H9 (cell line): ENCODE measurements around the gene SYTL1. TPM values are rescaled to one million over a fixed set of nuclear protein-coding genes. Genes with fewer than 3 reads are reported as not detected.

Experiments used
- DNase-seq: peaks from one replicate; pipeline ENCODE4 v3.0.0-alpha.2; 2017
- H2AFZ ChIP-seq: one replicate; pipeline ENCODE4 v1.6.1; 2013; ENCODE audit warnings: mild to moderate bottlenecking, low read length, control low read depth, moderate library complexity
- H2AK5ac ChIP-seq: 2 replicates; pipeline ENCODE4 v1.6.1; 2013; ENCODE audit warnings: low read length, control low read depth, mixed read lengths; ENCODE audit not compliant: insufficient read length
- H2BK120ac ChIP-seq: one replicate; pipeline ENCODE4 v1.6.1; 2013; ENCODE audit warnings: low read depth, mild to moderate bottlenecking, low read length, control low read depth, inconsistent platforms; ENCODE audit not compliant: poor library complexity, severe bottlenecking
- H2BK12ac ChIP-seq: 2 replicates; pipeline ENCODE4 v1.6.1; 2013; ENCODE audit warnings: low read length, control low read depth, mixed read lengths, low read depth; ENCODE audit not compliant: insufficient read length
- H2BK15ac ChIP-seq: 2 replicates; pipeline ENCODE4 v1.6.1; 2013; ENCODE audit warnings: low read depth, low read length, control low read depth
- H2BK20ac ChIP-seq: one replicate; pipeline ENCODE4 v1.6.1; 2013; ENCODE audit warnings: low read depth, mild to moderate bottlenecking, low read length, control low read depth, inconsistent platforms; ENCODE audit not compliant: poor library complexity, severe bottlenecking
- H2BK5ac ChIP-seq: 2 replicates; pipeline ENCODE4 v1.6.1; 2013; ENCODE audit warnings: low read length, control low read depth, mixed read lengths; ENCODE audit not compliant: insufficient read length
- H3K14ac ChIP-seq: 2 replicates; pipeline ENCODE4 v1.6.1; 2013; ENCODE audit warnings: low read length, control low read depth; ENCODE audit not compliant: insufficient read depth
- H3K18ac ChIP-seq: 2 replicates; pipeline ENCODE4 v1.6.1; 2013; ENCODE audit warnings: low read depth, mild to moderate bottlenecking, mixed read lengths, low read length, control low read depth; ENCODE audit not compliant: insufficient read length
- H3K23ac ChIP-seq: 2 replicates; pipeline ENCODE4 v1.6.1; 2013; ENCODE audit warnings: low read length, control low read depth, mixed read lengths, low read depth; ENCODE audit not compliant: insufficient read length
- H3K23me2 ChIP-seq: 2 replicates; pipeline ENCODE4 v1.6.1; 2013; ENCODE audit warnings: low read depth, mild to moderate bottlenecking, mixed read lengths, low read length, control low read depth; ENCODE audit not compliant: insufficient read length, poor library complexity, severe bottlenecking
- H3K27ac ChIP-seq: 2 replicates; pipeline ENCODE4 v1.5.1; 2013; ENCODE audit warnings: low read length, control low read depth, mixed read lengths, low read depth; ENCODE audit not compliant: insufficient read length
- H3K27me3 ChIP-seq: 2 replicates; pipeline ENCODE4 v1.6.1; 2013; ENCODE audit warnings: low read length, control low read depth, inconsistent platforms; ENCODE audit not compliant: insufficient read depth
- H3K4ac ChIP-seq: 2 replicates; pipeline ENCODE4 v1.6.1; 2013; ENCODE audit warnings: low read depth, mild to moderate bottlenecking, control low read depth, inconsistent platforms, low read length, moderate library complexity
- H3K4me1 ChIP-seq: 2 replicates; pipeline ENCODE4 v1.6.1; 2013; ENCODE audit warnings: low read length, control low read depth, inconsistent platforms; ENCODE audit not compliant: insufficient read depth
- H3K4me2 ChIP-seq: 2 replicates; pipeline ENCODE4 v1.6.1; 2013; ENCODE audit warnings: low read length, control low read depth, mixed read lengths; ENCODE audit not compliant: insufficient read length, insufficient read depth
- H3K56ac ChIP-seq: 2 replicates; pipeline ENCODE4 v1.6.1; 2013; ENCODE audit warnings: low read depth, mild to moderate bottlenecking, mixed read lengths, low read length, control low read depth; ENCODE audit not compliant: insufficient read length
- H3K79me1 ChIP-seq: 2 replicates; pipeline ENCODE4 v1.6.1; 2013; ENCODE audit warnings: low read depth, mild to moderate bottlenecking, moderate library complexity, low read length, control low read depth, inconsistent platforms; ENCODE audit not compliant: insufficient read depth, poor library complexity, severe bottlenecking
- H3K79me2 ChIP-seq: 2 replicates; pipeline ENCODE4 v1.6.1; 2013; ENCODE audit warnings: low read length, control low read depth, inconsistent platforms; ENCODE audit not compliant: insufficient read depth
- H3K9ac ChIP-seq: 2 replicates; pipeline ENCODE4 v1.6.1; 2013; ENCODE audit warnings: low read length, control low read depth, mixed read lengths; ENCODE audit not compliant: insufficient read length; ENCODE audit errors: extremely low read depth
- H3K9me3 ChIP-seq: one replicate; pipeline ENCODE4 v1.6.1; 2013; ENCODE audit warnings: low read depth, low read length, inconsistent platforms; ENCODE audit not compliant: control insufficient read depth
- H3T11ph ChIP-seq: one replicate; pipeline ENCODE4 v1.6.1; 2013; ENCODE audit warnings: mild to moderate bottlenecking, low read length, control low read depth, inconsistent platforms
- H4K20me1 ChIP-seq: one replicate; pipeline ENCODE4 v1.6.1; 2013; ENCODE audit not compliant: control insufficient read depth, insufficient read length, insufficient read depth
- H4K5ac ChIP-seq: 2 replicates; pipeline ENCODE4 v1.6.1; 2013; ENCODE audit warnings: low read depth, mild to moderate bottlenecking, mixed read lengths, low read length, control low read depth; ENCODE audit not compliant: insufficient read length
- H4K8ac ChIP-seq: replicated peaks from 2 replicates; pipeline ENCODE4 v1.6.1; 2013; ENCODE audit warnings: low read length, control low read depth, mixed read lengths, low read depth; ENCODE audit not compliant: insufficient read length
- H4K91ac ChIP-seq: 2 replicates; pipeline ENCODE4 v1.6.1; 2013; ENCODE audit warnings: low read depth, mild to moderate bottlenecking, moderate library complexity, mixed read lengths, low read length, control low read depth; ENCODE audit not compliant: insufficient read length
- H3K27ac Mint-ChIP-seq, 3 experiments: 2 replicates in 2 of 3; 3 replicates in 1 of 3; pipeline ENCODE4 v1.8.0; 2020 to 2021; ENCODE audit warnings: mixed read lengths in 3 of 3, mild to moderate bottlenecking in 1 of 3, moderate library complexity in 1 of 3
- H3K27me3 Mint-ChIP-seq: 2 replicates; pipeline ENCODE4 v1.8.0; 2021; ENCODE audit warnings: low read depth, mild to moderate bottlenecking, moderate library complexity, mixed read lengths
- H3K36me3 Mint-ChIP-seq, 3 experiments: 2 replicates in 2 of 3; 3 replicates in 1 of 3; pipeline ENCODE4 v1.8.0; 2020 to 2021; ENCODE audit warnings: low read depth in 3 of 3, mixed read lengths in 3 of 3; ENCODE audit not compliant: insufficient read depth in 1 of 3
- H3K4me1 Mint-ChIP-seq, 2 experiments: 2 replicates each; pipeline ENCODE4 v1.8.0; 2020; ENCODE audit warnings: mixed read lengths in 2 of 2
- H3K4me3 Mint-ChIP-seq, 2 experiments: 2 replicates in 1 of 2; 3 replicates in 1 of 2; pipeline ENCODE4 v1.8.0; 2020 to 2021; ENCODE audit warnings: mild to moderate bottlenecking in 2 of 2, mixed read lengths in 2 of 2, moderate library complexity in 1 of 2
- H3K9me3 Mint-ChIP-seq, 2 experiments: 2 replicates in 1 of 2; 3 replicates in 1 of 2; pipeline ENCODE4 v1.8.0; 2020; ENCODE audit warnings: mild to moderate bottlenecking in 2 of 2, mixed read lengths in 2 of 2, moderate library complexity in 1 of 2
- CTCF ChIP-seq: fragments of 200-600 bp; sonication (generic); conservative IDR thresholded peaks from 3 replicates; pipeline ENCODE4 v1.8.0; 2021; ENCODE audit warnings: antibody characterized with exemption, mild to moderate bottlenecking
- WGBS: extraction: QIAGEN DNeasy Blood & Tissue Kit; methylation state at CpG from one replicate; pipeline ENCODE4 v1.1.7; 2013; ENCODE audit warnings: missing lambda C conversion rate, low lambda C conversion rate, mixed read lengths; ENCODE audit not compliant: insufficient read length; ENCODE audit errors: extremely low coverage; 5-methylcytosine and 5-hydroxymethylcytosine counted together
- total RNA-seq: library from RNA; stranded (reverse); gene quantifications from 2 replicates; pipeline ENCODE4 v1.2.1, GENCODE V29; 2021

SYTL1 gene
- total RNA-seq, 1 experiment from 2014 or later = 12.0 TPM

GRCh38 chr1:27400963-27401341 is 59.1 kb downstream of the SYTL1 start:
- Histone ChIP-seq H3K56ac (no peak overlapping the region), H3K14ac (no peak overlapping the region), H3K4ac (no peak overlapping the region), H3K9ac (no peak overlapping the region), H3K18ac (no peak overlapping the region), H3K23me2 (no peaks in the 10 kb centered on the region), H2BK12ac (no peak overlapping the region), H3K27ac (no peak overlapping the region), H4K20me1 (no peaks in the 10 kb centered on the region), H4K8ac (no peak overlapping the region), H2BK5ac (no peak overlapping the region), H3K4me1 (no peaks in the 10 kb centered on the region; the same call in 1 of the 2 replicates), H3K27me3 (no peaks in the 10 kb centered on the region), H2AFZ (no peak overlapping the region), H2BK15ac (no peak overlapping the region), H4K5ac (no peak overlapping the region), H2BK20ac (no peak overlapping the region), H4K91ac (no peak overlapping the region), H3K4me2 (no peak overlapping the region), H2BK120ac (no peak overlapping the region), H3K9me3 (no peaks in the 10 kb centered on the region), H3K79me2 (no peaks in the 10 kb centered on the region), H3T11ph (no peak overlapping the region), H3K23ac (no peak overlapping the region), H3K79me1 (no peaks in the 10 kb centered on the region), H2AK5ac (no peak overlapping the region)
- no peaks in the 10 kb centered on the region; the same call in 1 of the 2 replicates for H3K27me3 Mint-ChIP-seq
- DNase-seq = no peak
- H3K9me3 Mint-ChIP-seq = no peaks in the 10 kb centered on the region
- whole genome bisulfite sequencing = no CpG with 5 or more reads among the region's 5 CpGs
- H3K4me1 Mint-ChIP-seq = peaks cover 50 to 69% of the 10 kb centered on the region in 2 experiments
- TF ChIP-seq CTCF = no peak
- H3K4me3 Mint-ChIP-seq = no peak overlapping the region
- H3K36me3 Mint-ChIP-seq = no peaks in the 10 kb centered on the region
- no peak overlapping the region; a peak in 1 of 7 replicates for H3K27ac Mint-ChIP-seq
